Astrocyte (in vitro differentiated cells and primary cell): Measurements from ENCODE around the gene RFTN1. TPM values are rescaled to one million over a fixed set of nuclear protein-coding genes. Genes with fewer than 3 reads are reported as not detected.
"Not testable (repeated sequence)": the region's sequence is repeated elsewhere in the genome, so short reads cannot be mapped to it uniquely, and the experiment has no call there.

ENCODE experiments used
- DNase-seq: peaks from one replicate; pipeline ENCODE4 v3.0.0-alpha.2; 2010; ENCODE audit warnings: low read depth
- FAIRE-seq: peaks from 2 replicates; lab custom pipeline; 2011; peaks lifted over from hg19 to GRCh38; lab: Jason Lieb, UNC
- H2AFZ ChIP-seq: 2 replicates; pipeline ENCODE4 v1.6.0; 2012; ENCODE audit warnings: low read depth, low read length, inconsistent platforms
- H3K27ac ChIP-seq: 2 replicates; pipeline ENCODE4 v1.5.1; 2011; ENCODE audit warnings: low read depth, low read length, inconsistent platforms
- H3K27me3 ChIP-seq: 2 replicates; pipeline ENCODE4 v1.6.0; 2011; ENCODE audit warnings: low read length, inconsistent platforms; ENCODE audit not compliant: insufficient read depth
- H3K36me3 ChIP-seq: 2 replicates; pipeline ENCODE4 v1.5.1; 2011; ENCODE audit warnings: low read length, inconsistent platforms; ENCODE audit not compliant: insufficient read depth
- H3K4me1 ChIP-seq: 2 replicates; pipeline ENCODE4 v1.5.1; 2011; ENCODE audit warnings: low read length, inconsistent platforms; ENCODE audit not compliant: insufficient read depth
- H3K4me2 ChIP-seq: 2 replicates; pipeline ENCODE4 v1.6.0; 2012; ENCODE audit warnings: low read length, inconsistent platforms
- H3K4me3 ChIP-seq: 2 replicates; pipeline ENCODE4 v1.5.1; 2011; ENCODE audit warnings: low read depth, mild to moderate bottlenecking, low read length, inconsistent platforms; ENCODE audit not compliant: insufficient read depth
- H3K79me2 ChIP-seq: 2 replicates; pipeline ENCODE4 v1.6.0; 2012; ENCODE audit warnings: mild to moderate bottlenecking, low read length, inconsistent platforms; ENCODE audit not compliant: insufficient read depth
- H3K9ac ChIP-seq: 2 replicates; pipeline ENCODE4 v1.6.0; 2012; ENCODE audit warnings: mild to moderate bottlenecking, low read length, inconsistent platforms
- H3K9me3 ChIP-seq: 2 replicates; pipeline ENCODE4 v1.5.1; 2012; ENCODE audit warnings: low read depth, mild to moderate bottlenecking, low read length, inconsistent platforms; ENCODE audit not compliant: insufficient read depth
- H4K20me1 ChIP-seq: 2 replicates; pipeline ENCODE4 v1.6.0; 2012; ENCODE audit warnings: low read length, inconsistent platforms; ENCODE audit not compliant: insufficient read depth
- H3K27ac Mint-ChIP-seq: one replicate; pipeline ENCODE4 v1.8.0; 2021; ENCODE audit warnings: mild to moderate bottlenecking, mixed read lengths; ENCODE audit not compliant: unreplicated experiment
- H3K27me3 Mint-ChIP-seq: one replicate; pipeline ENCODE4 v1.8.0; 2021; ENCODE audit warnings: low read depth, mixed read lengths; ENCODE audit not compliant: unreplicated experiment
- H3K36me3 Mint-ChIP-seq: one replicate; pipeline ENCODE4 v1.8.0; 2021; ENCODE audit warnings: low read depth, mixed read lengths; ENCODE audit not compliant: unreplicated experiment
- H3K4me1 Mint-ChIP-seq: one replicate; pipeline ENCODE4 v1.8.0; 2021; ENCODE audit warnings: low read depth, mixed read lengths; ENCODE audit not compliant: unreplicated experiment
- H3K4me3 Mint-ChIP-seq: one replicate; pipeline ENCODE4 v1.8.0; 2021; ENCODE audit warnings: mild to moderate bottlenecking, moderate library complexity, mixed read lengths; ENCODE audit not compliant: unreplicated experiment
- H3K9me3 Mint-ChIP-seq: one replicate; pipeline ENCODE4 v1.8.0; 2021; ENCODE audit warnings: mild to moderate bottlenecking, mixed read lengths; ENCODE audit not compliant: unreplicated experiment
- CTCF ChIP-seq: IDR thresholded peaks from 2 replicates; pipeline ENCODE4 v1.5.1; 2011; ENCODE audit warnings: low read depth, mild to moderate bottlenecking, inconsistent platforms, low read length, moderate library complexity; ENCODE audit not compliant: insufficient read depth
- EZH2 ChIP-seq: IDR thresholded peaks from 2 replicates; pipeline ENCODE4 v1.6.1; 2012; ENCODE audit warnings: mild to moderate bottlenecking, low read length, inconsistent platforms; ENCODE audit not compliant: insufficient read depth
- total RNA-seq: library from RNA; stranded (reverse); gene quantifications from 2 replicates; pipeline ENCODE4 v1.2.1, GENCODE V29; 2021

Gene RFTN1
- total RNA-seq, 1 donor from 2014 or later, result 49.5 TPM

DNA sequence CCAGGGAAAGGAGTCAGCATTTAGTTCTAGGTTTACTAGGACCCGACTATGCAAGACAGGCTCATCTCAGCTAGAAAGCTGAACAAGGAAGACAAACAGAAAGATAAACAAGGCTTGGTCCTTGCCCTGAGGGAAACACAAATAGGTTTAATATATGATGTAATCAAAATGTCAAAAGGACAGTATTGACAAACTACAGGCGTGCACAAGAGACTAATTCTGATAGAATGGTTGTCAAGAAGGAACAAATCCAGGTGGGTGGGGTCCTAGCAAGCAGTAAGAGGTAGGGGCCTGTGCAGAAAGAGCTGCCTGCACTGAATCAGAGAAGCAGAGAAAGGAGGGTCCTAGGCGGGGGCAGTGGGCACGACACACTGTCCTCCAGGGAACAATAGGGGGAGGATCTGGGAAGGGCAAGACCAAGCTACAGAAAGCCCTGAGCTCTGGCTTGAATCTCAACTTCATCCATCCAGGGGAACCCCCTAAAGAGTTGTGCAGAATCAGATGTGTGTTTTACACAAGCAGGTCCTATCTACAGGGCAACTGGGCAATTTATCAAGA is 23.4 kb downstream of the RFTN1 start:
- Histone ChIP-seq H3K4me1 (peaks cover 12% of the 10 kb centered on the region), H3K27me3 (no peaks in the 10 kb centered on the region), H3K4me3 (no peak overlapping the region), H3K27ac (no peak overlapping the region), H3K79me2 (peaks cover 51% of the 10 kb centered on the region), H3K4me2 (no peak overlapping the region), H4K20me1 (peaks cover 30% of the 10 kb centered on the region), H2AFZ (no peak overlapping the region), H3K9ac (no peak overlapping the region), H3K36me3 (peaks cover 4% of the 10 kb centered on the region), H3K9me3 (no peaks in the 10 kb centered on the region)
- Mint-ChIP-seq H3K27me3 (no peaks in the 10 kb centered on the region), H3K4me3 (no peak overlapping the region), H3K27ac (no peak overlapping the region), H3K9me3 (peaks cover 2% of the 10 kb centered on the region), H3K36me3 (peaks cover 39% of the 10 kb centered on the region), H3K4me1 (peaks cover 18% of the 10 kb centered on the region)
- FAIRE-seq (no peak), DNase-seq (no peak)
- TF ChIP-seq EZH2, result no peak
- no peak for TF ChIP-seq CTCF

DNA sequence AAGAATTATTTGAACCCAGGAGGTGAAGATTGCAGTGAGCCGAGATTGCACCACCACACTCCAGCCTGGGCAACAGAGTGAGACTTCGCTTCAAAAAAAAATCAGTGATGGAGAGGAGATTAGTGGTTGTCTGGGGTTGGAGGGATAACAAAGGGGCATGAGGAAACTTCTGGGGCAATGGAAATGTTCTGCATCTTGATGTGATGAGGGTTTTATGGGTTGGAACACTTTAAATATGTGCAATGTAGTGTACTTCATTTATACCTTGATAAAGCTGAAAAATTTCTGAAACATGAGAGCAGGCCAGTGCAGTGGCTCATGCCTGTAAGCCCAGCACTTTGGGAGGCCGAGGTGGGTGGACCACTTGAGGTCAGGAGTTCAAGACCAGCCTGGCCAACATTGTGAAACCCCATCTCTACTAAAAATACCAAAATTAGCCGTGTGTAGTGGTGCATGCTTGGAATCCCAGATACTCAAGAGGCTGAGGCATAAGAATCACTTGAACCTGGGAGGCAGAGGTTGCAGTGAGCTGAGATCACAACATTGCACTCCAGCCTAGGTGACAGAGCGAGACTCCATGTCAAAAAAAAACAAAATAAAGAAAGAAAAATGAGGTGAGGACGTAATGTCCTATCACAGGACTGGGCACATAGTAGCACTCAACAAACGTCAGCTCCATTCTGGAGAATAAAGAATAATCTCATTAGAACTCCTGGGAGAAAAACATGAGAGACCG is 24.0 kb downstream of the RFTN1 start:
- not testable (repeated sequence) for H3K4me2 ChIP-seq, H3K27me3 ChIP-seq, FAIRE-seq, H3K27ac ChIP-seq, H3K9me3 ChIP-seq, H3K36me3 ChIP-seq, H3K9ac ChIP-seq, H3K27ac Mint-ChIP-seq, H3K4me3 Mint-ChIP-seq, H3K4me3 ChIP-seq, H2AFZ ChIP-seq, H3K9me3 Mint-ChIP-seq, DNase-seq, H3K27me3 Mint-ChIP-seq
- Mint-ChIP-seq H3K4me1 (peaks cover 21% of the 10 kb centered on the region), H3K36me3 (peaks cover 39% of the 10 kb centered on the region)
- Histone ChIP-seq H3K4me1 (peaks cover 15% of the 10 kb centered on the region), H3K79me2 (peaks cover 47% of the 10 kb centered on the region), H4K20me1 (peaks cover 24% of the 10 kb centered on the region)

DNA sequence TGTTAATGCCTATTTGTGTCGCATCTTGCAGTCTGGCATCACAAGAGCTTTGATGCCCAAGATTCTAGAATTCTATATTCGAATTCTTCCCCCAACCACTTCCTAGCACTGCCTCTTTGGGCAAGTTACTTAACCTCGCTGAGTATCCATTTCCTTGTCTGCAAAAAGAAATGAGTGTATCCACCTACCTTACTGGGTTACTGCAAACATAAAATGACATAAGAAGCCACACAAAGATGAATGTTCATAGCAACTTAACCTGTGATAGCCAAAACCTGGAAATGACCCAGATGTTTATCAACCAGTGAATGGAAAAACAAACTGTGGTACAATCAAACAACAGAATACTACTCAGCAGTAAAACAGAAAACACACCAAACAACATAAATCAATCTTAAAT is 24.9 kb downstream of the RFTN1 start:
- no peak overlapping the region for H3K27ac Mint-ChIP-seq

More for the DNA sequence above, 24.9 kb downstream of the RFTN1 start:
- Histone ChIP-seq H3K27me3 (no peaks in the 10 kb centered on the region), H3K9me3 (no peaks in the 10 kb centered on the region), H3K4me3 (no peak overlapping the region), H3K79me2 (peaks cover 38% of the 10 kb centered on the region), H3K27ac (no peak overlapping the region), H2AFZ (no peak overlapping the region), H3K4me2 (no peak overlapping the region), H3K36me3 (peaks cover 4% of the 10 kb centered on the region), H3K9ac (no peak overlapping the region), H3K4me1 (peaks cover 24% of the 10 kb centered on the region), H4K20me1 (peaks cover 17% of the 10 kb centered on the region)
- FAIRE-seq (no peak), DNase-seq (no peak)
- Mint-ChIP-seq H3K4me3 (no peak overlapping the region), H3K9me3 (peaks cover 2% of the 10 kb centered on the region), H3K27me3 (no peaks in the 10 kb centered on the region), H3K36me3 (peaks cover 39% of the 10 kb centered on the region), H3K4me1 (peaks cover 29% of the 10 kb centered on the region)
- TF ChIP-seq CTCF (no peak), EZH2 (no peak)
